LNCaP clone FGC (cell line): ENCODE measurements around the gene GLI3.

ENCODE experiments used
- DNase-seq: peaks from one replicate; pipeline ENCODE4 v3.0.0-alpha.2; 2011; ENCODE audit warnings: low read depth
- H3K4me3 ChIP-seq: 2 replicates; pipeline ENCODE4 v1.5.1; 2011; ENCODE audit warnings: mild to moderate bottlenecking, low read depth, low read length, control low read depth
- CTCF ChIP-seq: IDR thresholded peaks from 2 replicates; pipeline ENCODE4 v1.5.1; 2012; ENCODE audit warnings: mild to moderate bottlenecking; ENCODE audit not compliant: control insufficient read depth, insufficient read depth; ENCODE audit errors: extremely low read depth

GLI3 gene

GRCh38 chr7:41970941-41971340, 266.1 kb downstream of the GLI3 start:
- no peak for TF ChIP-seq CTCF
- no peak for DNase-seq
- H3K4me3 ChIP-seq: no peak overlapping the region

GRCh38 chr7:41969561-41970105, 267.4 kb downstream of the GLI3 start:
- DNase-seq: no peak
- no peak for TF ChIP-seq CTCF
- H3K4me3 ChIP-seq: no peak overlapping the region

- no peak for DNase-seq
- TF ChIP-seq CTCF: no peak
- H3K4me3 ChIP-seq: no peak overlapping the region
Measured at GRCh38 chr7:41967156-41967555, 269.9 kb downstream of the GLI3 start.

- no peak overlapping the region for H3K4me3 ChIP-seq
- DNase-seq: no peak
- no peak for TF ChIP-seq CTCF
Measured at GRCh38 chr7:41965951-41966505, 271.0 kb downstream of the GLI3 start.

- DNase-seq: no peak
- no peak for TF ChIP-seq CTCF
- no peak overlapping the region for H3K4me3 ChIP-seq
Measured at GRCh38 chr7:41964849-41965745, 271.9 kb downstream of the GLI3 start.

- no peak for TF ChIP-seq CTCF
- DNase-seq: no peak
- no peak overlapping the region for H3K4me3 ChIP-seq
Measured at GRCh38 chr7:41964183-41964753, 272.7 kb downstream of the GLI3 start.
